GM18511 (cell line): ENCODE results near the gene WNT11.

ENCODE experiments used
- ATAC-seq: cut with Tn5 transposase; IDR thresholded peaks from one replicate; pipeline ENCODE4 v1.9.1; 2021; ENCODE audit warnings: mild to moderate bottlenecking, moderate library complexity; ENCODE audit not compliant: unreplicated experiment

WNT11 gene

DNA sequence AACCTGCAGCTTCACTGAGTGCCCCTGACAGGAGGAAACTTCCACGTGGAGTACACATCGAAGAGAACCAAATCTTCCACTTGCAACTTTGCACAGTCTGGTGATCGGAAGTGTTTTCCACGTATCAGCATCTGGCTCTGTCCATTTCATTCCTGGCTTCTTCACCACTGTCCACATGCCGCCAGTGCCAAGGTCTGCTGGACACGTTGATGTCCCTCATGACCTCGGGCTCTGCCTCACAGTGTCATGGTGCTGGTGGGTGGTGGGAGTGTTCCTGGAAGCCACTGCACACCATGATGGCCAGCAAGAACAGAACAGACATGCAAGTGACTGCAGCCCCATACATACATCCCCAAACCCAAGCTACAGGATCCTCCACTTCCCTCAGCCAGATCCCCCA is 48.4 kb downstream of the WNT11 start:
- ATAC-seq, result no peak

DNA sequence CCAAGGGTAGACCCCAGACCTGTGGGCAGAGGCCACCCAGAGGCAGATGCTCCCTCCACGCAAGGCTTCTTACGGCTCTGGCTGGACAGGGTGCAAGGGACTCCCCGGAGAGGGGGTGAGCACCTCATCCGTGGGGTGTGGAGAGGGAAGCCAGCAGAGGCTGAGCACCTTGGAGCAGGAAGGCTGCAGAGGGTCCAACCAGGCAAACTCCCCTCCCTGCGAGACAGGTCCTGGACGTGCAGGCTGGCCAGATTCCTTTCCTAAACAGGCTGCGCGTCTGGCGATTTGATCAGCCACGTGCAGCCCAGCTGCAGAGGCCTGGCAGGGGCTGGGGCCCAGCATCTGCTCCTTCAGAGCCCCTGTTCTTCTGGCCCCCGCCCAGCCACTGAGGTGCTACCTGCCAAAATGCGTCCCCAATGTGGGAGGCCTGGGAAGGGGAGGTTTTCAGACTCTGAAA is 49.3 kb downstream of the WNT11 start:
- ATAC-seq, result no peak

DNA sequence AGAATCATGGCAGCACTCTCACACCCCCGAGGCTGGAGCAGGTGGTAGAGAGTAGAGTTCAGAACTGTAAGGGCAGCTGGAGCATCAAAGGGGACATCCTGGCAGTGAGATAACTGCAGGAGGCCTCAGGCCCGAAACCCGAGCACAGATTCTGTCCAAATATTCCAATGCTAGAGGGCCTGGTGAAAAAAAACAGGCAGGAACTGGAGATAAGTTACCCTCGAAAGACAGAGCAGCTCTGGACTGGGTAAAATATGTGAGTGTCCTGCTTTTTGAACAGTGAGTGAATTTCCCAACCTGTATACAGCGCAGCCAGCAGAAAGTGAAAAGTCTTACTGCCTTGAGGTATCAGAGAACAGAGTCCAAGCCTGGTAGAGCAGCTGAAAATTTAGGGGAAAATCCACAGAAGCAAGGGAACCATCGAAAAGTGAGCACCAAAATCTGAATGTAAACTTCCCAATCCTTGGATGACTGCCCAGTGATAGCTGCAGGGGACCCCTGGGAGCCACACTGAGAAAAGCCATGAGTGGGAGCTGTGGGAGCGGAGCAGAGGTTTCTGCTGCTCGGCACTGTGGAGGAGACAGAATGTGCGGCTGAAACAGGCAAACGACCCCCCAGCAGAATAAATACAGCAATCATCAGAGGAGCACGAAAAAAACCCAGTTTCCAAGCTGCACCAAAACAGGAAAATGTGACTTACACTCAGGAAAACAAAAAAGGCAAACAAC is 50.6 kb downstream of the WNT11 start:
- ATAC-seq, result no peak

DNA sequence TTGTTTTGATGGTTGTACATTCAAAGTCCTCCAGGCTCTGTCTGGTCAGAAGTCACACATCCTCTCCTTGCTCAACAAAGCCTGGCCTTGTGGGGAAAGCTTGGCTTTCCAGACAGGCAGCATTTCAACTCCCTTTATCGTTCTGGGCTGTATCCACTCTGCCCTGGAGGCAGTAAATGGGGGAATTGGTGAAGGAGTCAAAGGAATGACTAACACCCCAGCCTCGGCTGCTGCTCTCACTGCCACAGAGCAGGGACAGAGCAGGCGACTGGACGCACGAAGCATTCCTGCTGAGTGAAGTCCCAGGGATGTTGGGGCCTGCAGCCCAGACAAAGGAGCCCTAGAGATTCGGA is 52.8 kb downstream of the WNT11 start:
- ATAC-seq, result no peak

DNA sequence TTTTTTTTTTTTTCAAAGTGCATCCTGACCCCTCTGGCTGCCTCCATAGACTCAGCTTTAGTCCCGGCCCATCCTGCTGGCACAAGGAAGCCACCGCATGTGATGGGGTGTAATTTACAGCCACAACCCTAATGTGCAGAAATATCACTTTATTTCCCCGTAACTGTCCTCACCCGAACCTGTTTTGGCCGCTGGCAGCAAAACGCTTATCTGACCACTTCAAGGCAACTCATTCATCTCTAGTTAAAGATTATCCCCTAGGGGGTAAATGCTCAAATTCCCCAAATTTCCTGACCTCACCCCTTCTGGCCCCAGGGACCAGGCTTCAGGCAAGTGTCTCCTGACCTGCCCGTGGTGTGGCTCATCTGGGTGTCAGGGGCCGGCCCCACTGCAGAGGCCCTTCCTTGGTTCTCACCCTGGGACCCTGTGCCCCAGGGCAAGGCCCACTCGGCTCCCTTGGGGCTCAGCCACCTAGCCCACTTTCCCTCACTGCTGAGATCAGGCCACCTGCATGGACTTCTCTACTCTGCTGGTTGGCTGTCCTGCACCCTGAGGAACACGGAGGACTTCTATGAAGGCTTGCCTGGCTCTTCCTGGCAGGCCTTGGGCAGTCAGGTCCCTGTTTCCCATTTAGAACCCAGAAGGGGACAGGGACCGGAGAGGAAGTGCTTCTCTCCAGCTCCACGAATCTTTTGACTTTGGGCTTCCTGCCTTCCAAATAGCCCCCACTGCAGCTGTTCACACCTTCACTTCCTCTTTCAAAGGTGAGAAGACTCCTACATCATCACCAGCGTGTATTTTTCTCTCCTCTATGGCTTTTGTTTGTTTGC is 53.3 kb downstream of the WNT11 start:
- ATAC-seq, result peak; percentile 70

DNA sequence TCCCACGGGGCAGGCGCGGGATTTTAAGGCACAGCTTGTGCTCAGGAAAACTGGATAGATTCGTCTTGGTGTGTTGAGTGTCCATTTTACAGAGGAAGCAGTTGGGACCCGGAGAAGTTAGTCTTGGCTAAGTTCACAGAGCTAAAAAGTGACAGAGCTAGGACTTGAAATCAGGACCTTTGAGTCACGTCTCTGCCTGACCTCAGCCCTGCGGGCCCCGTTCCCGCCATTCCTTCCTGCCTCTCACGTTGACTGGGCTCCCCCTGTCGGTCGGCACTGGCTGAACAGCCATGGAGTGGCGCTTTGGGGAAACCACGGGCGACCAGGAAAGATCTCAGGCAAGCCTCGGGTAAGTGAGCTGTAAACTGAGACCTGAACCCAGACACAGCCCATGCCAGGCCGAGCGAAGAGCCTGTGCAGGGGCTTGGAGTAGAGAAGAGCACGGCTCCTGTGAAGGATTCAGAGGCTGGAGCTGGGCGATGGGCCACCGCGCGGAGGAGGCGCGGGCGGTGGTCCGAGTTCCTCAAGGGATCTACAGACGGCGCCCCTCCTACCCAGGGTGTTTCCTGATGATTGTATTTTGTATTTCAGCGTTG is 54.1 kb downstream of the WNT11 start:
- ATAC-seq, result peak; percentile 63

DNA sequence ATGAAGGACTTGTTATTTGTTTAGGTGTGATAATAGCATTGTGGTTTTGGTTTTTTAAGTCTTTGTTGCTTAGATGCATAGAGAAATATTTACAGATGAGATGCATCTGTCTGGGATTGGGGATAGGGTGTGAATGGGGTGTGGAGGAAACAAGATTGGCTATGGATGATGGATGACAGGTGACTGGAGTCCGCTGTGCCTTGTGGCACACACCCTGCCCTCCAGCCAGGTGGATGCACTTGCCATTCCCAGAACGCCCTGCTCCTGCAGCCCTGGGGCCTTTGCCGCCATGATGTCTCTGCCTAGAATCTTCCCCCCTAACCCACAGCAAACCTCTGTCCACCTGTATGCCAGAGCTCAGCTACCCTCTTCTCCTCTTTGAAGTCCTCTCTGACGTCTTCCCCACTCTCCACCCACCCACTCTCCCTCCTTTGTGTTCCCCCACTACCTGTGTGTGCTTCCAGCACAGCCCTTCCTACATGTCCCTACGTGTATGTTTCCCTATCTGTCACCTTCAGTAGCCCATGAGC is 54.7 kb downstream of the WNT11 start:
- ATAC-seq, result no peak

DNA sequence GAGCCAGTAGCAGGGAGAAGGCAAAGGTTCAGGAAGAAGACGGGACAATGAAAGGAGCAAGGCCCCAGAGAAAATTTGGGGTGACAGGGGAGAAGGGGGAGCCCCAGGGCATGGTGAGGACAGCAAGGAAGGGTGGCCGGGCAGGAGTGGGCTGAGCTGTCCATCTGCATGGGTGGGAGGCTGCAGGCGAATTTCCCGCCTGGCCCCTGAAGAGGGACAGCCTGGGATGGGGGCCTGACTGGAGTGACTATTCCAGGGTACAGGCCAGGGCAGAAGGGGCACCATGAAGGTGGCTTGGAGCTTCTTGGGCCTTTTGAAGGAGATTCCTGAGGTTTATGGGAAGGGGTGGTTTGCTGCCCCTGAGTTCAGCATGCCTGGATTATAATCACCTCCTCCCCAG is 56.2 kb downstream of the WNT11 start:
- ATAC-seq, result no peak

DNA sequence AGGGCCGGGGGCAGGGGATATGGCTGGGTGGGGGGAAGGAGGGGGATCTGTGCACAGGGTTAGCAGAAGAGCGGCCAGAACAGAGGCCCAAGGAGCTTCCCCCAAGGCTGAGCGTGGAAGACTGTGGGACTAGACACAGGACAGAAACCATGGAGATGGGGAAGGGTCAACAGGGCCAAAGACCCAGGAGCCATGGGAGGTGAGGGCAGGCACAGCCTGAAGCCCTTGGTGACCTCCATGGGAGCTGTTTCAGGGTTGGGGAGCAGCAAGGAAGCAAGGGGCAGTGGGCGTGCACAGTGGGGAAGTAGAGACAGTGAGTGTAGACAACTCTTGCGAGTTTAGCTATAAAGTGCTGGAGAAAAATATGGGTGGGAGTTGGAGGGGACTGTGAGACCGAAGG is 56.6 kb downstream of the WNT11 start:
- ATAC-seq, result no peak

DNA sequence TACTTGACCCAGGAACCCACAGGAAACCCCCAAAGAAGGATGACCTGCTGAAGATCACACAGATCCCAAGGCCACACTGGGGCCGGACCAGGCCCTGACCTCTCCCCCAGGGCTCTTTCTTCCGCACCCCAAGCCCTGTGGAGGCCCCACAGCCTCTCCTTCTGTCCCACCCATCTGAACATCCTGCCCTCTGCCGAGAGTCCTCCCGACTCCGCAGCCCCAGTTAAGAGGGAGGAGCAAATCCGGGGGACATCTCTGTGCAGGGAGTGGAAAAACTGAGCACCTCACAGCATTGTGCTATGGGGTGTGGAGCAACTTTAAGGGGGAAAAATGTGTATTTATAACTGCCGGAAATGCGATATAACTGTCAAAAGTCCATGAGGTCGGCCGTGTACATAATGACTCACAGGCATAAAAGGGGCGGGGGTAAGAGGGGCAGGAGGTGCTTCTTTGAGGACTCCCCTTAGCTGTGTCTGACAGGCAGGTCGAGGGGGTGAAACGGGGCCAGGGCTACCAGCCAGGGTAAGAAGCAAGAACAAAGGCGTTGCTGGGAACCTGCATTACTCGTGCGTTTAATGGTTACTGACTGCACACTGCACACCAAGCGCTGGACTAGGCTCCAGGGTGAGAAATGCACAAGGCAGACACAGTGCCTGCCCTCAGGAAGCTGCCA is 57.2 kb downstream of the WNT11 start:
- ATAC-seq, result no peak

DNA sequence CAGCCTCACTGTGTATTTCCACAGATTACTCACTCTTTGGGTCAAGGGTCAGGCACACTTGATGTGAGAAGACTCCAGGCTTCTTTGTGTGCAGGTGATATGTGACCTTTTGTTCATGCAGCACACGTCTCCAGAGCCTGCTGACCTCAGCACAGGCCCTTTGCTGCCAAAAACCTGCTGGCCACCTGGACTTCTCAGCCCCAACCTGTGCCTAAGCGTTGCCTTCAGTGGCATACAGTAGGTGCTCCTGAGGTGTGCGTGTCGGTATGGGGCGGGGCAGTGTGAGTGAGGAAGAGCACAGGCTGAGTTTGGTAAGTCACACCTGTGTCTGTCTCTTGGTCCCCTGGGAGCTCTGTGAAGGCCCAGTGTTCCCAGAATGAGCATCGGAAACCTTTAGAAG is 58.1 kb downstream of the WNT11 start:
- ATAC-seq, result no peak

DNA sequence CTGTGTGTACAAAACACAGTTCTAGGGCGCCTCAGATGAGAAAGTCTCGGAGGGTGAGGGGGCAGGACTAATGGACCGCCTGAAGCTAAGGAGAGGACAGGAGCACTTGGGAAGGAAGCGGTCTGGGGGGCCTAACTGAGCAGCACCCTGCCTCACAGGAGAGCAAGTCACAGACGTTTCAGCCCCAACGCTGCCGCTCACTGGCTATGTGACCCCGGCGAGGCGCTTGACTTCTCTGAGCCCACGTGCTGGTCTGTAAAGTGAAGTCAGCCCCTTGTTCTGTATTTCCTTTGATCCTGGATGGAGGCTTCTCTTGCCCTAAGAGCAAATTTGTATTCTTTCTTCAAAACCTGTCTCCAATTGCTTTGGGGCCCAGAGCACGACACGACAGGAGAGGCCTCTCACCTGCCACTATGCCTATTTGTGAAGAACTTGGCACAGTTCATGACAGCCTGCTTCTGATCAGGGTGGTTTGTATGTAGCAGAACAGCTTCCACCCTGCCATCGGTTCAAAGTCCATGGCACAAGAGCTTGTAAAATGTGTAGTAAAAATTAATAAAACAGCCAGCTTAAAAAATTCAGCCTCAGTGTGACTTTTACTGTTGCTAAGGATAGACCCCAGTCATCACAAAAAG is 59.1 kb downstream of the WNT11 start:
- ATAC-seq, result no peak

DNA sequence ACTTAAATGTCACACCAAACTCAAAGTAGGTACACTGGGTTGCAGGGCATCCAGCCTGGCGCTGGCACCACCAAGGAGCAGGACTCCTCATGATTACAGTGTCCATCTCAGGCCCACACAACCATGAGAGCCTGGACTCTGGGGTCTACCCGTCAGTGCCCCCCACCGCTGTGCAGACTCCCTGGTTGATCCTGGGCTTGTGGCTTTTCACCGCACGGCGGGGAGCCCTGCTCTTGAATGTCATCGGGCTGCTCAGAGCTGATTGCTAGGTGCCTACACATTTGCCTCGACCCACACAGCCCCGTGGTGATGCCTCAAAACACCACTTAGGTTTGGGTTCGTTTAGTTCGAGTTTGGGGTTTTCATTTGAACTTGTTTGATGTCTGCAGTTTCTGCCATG is 63.0 kb downstream of the WNT11 start:
- ATAC-seq, result no peak

DNA sequence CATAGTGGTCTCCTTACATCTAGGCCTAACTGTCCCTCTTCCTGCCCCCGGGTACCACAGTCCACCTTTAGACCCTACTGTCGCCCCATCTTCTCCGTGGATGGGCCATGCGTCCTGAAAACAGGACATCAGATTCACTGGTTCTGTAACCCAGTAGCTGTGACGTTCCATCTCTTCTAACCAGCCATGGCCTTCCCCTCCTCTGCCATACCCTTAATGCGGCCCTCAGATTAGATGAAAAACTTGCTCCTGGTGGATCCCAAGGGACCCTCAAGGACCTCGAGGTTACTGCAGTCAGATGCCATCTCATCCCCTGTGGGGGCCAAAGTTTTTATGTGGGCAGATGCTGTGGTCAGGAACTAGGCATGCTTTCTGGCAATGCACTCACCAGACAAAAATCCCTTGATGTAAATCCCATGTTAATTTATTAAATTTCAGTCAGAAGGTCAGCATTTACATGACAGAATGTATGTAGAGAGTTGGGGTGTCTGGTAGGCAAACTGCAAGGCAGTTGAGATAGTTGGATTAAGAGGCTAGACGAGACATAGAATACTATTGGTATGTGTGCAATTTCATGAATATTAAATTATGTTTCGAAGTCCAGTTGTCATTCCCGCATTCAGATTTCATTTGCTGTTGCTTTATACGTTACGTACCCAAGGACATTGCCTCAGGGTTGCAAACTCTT is 64.3 kb downstream of the WNT11 start:
- no peak for ATAC-seq

DNA sequence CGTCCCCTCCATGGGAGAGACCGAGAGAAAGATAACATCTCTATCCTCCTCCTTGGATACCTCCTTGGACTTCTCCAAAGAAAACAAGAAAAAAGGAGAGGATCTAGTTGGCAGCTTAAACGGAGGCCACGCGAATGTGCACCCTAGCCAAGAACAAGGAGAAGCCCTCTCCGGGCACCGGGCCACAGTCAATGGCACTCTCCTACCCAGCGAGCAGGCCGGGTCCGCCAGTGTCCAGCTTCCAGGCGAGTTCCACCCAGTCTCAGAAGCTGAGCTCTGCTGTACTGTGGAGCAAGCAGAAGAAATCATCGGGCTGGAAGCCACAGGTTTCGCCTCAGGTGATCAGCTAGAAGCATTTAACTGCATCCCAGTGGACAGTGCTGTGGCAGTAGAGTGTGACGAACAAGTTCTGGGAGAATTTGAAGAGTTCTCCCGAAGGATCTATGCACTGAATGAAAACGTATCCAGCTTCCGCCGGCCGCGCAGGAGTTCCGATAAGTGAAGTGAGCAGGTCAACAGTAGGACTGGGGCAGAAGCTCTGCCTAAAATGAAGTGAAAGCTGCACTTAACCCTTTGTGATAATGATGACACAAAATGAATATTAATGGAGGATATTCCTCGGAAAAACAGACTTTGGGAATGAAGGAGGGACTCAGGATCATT is 65.3 kb downstream of the WNT11 start:
- no peak for ATAC-seq

DNA sequence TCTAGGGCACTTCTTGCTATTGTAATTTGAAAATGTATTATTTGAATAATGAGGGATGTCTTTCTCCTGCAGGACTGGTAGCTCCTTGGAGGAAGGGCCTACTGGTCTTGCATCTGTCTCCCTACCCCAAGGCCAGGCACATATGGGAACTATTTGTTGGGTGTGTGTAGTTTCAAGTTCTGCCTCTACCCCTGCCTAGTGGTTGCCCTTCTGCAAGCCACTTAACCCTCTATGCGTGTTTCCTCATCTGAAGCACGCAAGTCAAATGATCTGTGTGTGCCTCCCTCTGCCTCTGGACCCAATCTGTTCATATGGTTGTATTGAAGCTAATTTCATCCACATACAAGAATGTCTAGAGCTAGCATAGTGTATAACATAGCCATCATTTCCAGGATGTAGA is 67.0 kb downstream of the WNT11 start:
- ATAC-seq, result no peak
